Spleen (tissue), 3 donors: ENCODE data around the gene DNM3.

ENCODE experiments used
- POLR2A ChIP-seq, 3 donors: fragments of 450-650 bp; IDR thresholded peaks; one replicate each; pipeline ENCODE4 v1.5.1; 2017; ENCODE audit warnings: antibody characterized with exemption in 3 of 3, mild to moderate bottlenecking in 1 of 3
- POLR2AphosphoS5 ChIP-seq, 3 donors: sonication (generic); formaldehyde crosslinking; IDR thresholded peaks; one replicate each; pipeline ENCODE4 v1.5.1; 2017; ENCODE audit warnings: antibody characterized with exemption in 3 of 3

DNA sequence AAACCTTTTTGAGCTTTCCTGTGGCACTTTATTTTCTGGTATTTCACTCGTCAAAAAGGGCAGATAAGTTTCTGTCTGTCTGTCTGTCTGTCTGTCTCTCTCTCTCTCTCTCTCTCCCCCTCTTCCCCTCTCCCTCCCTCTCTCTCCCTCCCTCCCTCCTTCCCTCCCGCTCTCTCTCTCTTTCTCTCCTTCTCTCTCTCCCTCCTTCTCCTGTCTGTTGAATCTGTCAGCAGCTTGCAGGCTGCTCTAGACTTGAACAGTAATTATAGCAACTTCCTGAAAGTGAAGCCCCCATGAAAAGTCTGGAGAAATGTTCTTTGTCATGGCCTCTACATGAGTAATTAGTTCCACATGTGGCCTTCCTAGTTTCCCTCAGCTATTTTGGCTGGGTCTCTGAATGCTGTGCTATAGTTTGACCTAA lies 303.9 kb downstream of the DNM3 start:
- TF ChIP-seq POLR2AphosphoS5 (IDR thresholded peaks at IDR 0.05) (no peak), POLR2A (IDR thresholded peaks at IDR 0.05) (no peak)
